SK-N-SH treated with all-trans-retinoic acid at 6 μM for 48 hours (cell line): ENCODE results near the gene CSGALNACT2.
"Not testable (repeated sequence)": the region's sequence is repeated elsewhere in the genome, so short reads cannot be mapped to it uniquely, and the experiment has no call there.

Experiments used
- ARNTL ChIP-seq: fragments of 450-650 bp; formaldehyde crosslinking; IDR thresholded peaks from 2 replicates; pipeline ENCODE4 v1.5.0; 2020; ENCODE audit warnings: low read depth, mild to moderate bottlenecking, moderate library complexity, borderline replicate concordance
- CSDC2 ChIP-seq: fragments of 250-450 bp; sonication (Bioruptor Pico); IDR thresholded peaks from 2 replicates; pipeline ENCODE4 v1.5.0; 2020; ENCODE audit warnings: mild to moderate bottlenecking, moderate library complexity
- GLIS3 ChIP-seq: fragments of 250-450 bp; sonication (Bioruptor Pico); IDR thresholded peaks from 2 replicates; pipeline ENCODE4 v1.5.0; 2020; ENCODE audit warnings: mild to moderate bottlenecking, moderate library complexity
- ISL1 ChIP-seq: fragments of 250-450 bp; sonication (Bioruptor Pico); IDR thresholded peaks from 2 replicates; pipeline ENCODE4 v2.1.2; 2022; ENCODE audit warnings: mild to moderate bottlenecking, moderate library complexity
- PPARA ChIP-seq: fragments of 250-450 bp; sonication (Bioruptor Pico); IDR thresholded peaks from 2 replicates; pipeline ENCODE4 v1.5.0; 2020; ENCODE audit warnings: mild to moderate bottlenecking, borderline replicate concordance
- RARB ChIP-seq: fragments of 250-450 bp; sonication (Bioruptor Pico); IDR thresholded peaks from 2 replicates; pipeline ENCODE4 v1.8.0; 2021; ENCODE audit warnings: mild to moderate bottlenecking, moderate library complexity
- ZFP3 ChIP-seq: fragments of 250-450 bp; sonication (Bioruptor Pico); IDR thresholded peaks from 2 replicates; pipeline ENCODE4 v1.5.0; 2020; ENCODE audit warnings: mild to moderate bottlenecking, moderate library complexity
- ZNF565 ChIP-seq: fragments of 450-650 bp; formaldehyde crosslinking; conservative IDR thresholded peaks from 2 replicates; pipeline ENCODE4 v1.5.0; 2020; ENCODE audit warnings: low read depth, mild to moderate bottlenecking, moderate library complexity
- ZNF8 ChIP-seq: fragments of 450-650 bp; formaldehyde crosslinking; IDR thresholded peaks from 2 replicates; pipeline ENCODE4 v1.5.0; 2020; ENCODE audit warnings: mild to moderate bottlenecking, moderate library complexity
- TF ChIP-seq, protein P1 (sequence below): fragments of 250-450 bp; sonication (Bioruptor Pico); IDR thresholded peaks from 2 replicates; pipeline ENCODE4 v1.8.0; 2021; ENCODE audit warnings: low read depth, mild to moderate bottlenecking, moderate library complexity, borderline replicate concordance
- TF ChIP-seq, protein P2 (sequence below): fragments of 250-450 bp; sonication (Bioruptor Pico); IDR thresholded peaks from 2 replicates; pipeline ENCODE4 v1.8.0; 2020; ENCODE audit warnings: mild to moderate bottlenecking, moderate library complexity, borderline replicate concordance

DNA sequence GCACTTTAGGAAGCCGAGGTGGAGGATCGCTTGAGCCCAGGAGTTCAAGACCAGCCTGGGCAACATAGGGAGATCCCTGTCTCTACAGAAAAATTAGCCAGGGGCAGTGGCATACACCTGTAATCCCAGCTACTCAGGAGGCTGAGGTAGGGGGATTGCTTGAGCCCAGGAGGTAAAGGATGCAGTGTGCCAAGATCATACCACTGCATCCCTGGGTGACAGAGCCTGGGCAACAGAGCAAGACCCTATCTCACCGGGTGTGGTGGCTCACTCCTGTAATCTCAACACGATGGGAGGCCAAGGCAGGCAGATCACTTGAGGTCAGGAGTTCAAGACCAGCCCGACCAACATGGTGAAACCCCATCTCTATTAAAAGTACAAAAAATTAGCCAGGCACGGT is 82.0 kb downstream of the CSGALNACT2 start:
- TF ChIP-seq ZFP3, ISL1, ZNF565, PPARA, RARB, ARNTL, GLIS3, ZNF8, CSDC2 (CRISPR knock-in tag): not testable (repeated sequence)
- TF ChIP-seq, protein P1, sequence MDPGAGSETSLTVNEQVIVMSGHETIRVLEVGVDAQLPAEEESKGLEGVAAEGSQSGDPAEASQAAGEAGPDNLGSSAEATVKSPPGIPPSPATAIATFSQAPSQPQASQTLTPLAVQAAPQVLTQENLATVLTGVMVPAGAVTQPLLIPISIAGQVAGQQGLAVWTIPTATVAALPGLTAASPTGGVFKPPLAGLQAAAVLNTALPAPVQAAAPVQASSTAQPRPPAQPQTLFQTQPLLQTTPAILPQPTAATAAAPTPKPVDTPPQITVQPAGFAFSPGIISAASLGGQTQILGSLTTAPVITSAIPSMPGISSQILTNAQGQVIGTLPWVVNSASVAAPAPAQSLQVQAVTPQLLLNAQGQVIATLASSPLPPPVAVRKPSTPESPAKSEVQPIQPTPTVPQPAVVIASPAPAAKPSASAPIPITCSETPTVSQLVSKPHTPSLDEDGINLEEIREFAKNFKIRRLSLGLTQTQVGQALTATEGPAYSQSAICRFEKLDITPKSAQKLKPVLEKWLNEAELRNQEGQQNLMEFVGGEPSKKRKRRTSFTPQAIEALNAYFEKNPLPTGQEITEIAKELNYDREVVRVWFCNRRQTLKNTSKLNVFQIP (CRISPR knock-in tag), result not testable (repeated sequence)
- TF ChIP-seq, protein P2, sequence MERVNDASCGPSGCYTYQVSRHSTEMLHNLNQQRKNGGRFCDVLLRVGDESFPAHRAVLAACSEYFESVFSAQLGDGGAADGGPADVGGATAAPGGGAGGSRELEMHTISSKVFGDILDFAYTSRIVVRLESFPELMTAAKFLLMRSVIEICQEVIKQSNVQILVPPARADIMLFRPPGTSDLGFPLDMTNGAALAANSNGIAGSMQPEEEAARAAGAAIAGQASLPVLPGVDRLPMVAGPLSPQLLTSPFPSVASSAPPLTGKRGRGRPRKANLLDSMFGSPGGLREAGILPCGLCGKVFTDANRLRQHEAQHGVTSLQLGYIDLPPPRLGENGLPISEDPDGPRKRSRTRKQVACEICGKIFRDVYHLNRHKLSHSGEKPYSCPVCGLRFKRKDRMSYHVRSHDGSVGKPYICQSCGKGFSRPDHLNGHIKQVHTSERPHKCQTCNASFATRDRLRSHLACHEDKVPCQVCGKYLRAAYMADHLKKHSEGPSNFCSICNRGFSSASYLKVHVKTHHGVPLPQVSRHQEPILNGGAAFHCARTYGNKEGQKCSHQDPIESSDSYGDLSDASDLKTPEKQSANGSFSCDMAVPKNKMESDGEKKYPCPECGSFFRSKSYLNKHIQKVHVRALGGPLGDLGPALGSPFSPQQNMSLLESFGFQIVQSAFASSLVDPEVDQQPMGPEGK, result not testable (repeated sequence)
